Stomach (tissue), 4 donors: ENCODE results near the gene AREG.

Experiments used
- POLR2A ChIP-seq, 4 donors: fragments of 450-650 bp; IDR thresholded peaks; one replicate each; pipeline ENCODE4 v1.6.1; 2016; ENCODE audit warnings: antibody characterized with exemption in 4 of 4, control low read depth in 2 of 4, mild to moderate bottlenecking in 1 of 4, moderate library complexity in 1 of 4
- POLR2AphosphoS5 ChIP-seq, 3 donors: sonication (generic); formaldehyde crosslinking; IDR thresholded peaks; one replicate each; pipeline ENCODE4 v1.6.1; 2016; ENCODE audit warnings: antibody characterized with exemption in 3 of 3
- TF ChIP-seq, protein P1 (sequence below), 7 experiments: fragments of 450-650 bp in 4 of 7; fragments of 200-600 bp in 3 of 7; sonication (generic) in 3 of 7; IDR thresholded peaks; one replicate each; pipeline ENCODE4 v1.5.1; 2016 to 2019; ENCODE audit warnings: antibody characterized with exemption in 7 of 7, control low read depth in 2 of 7, mild to moderate bottlenecking in 1 of 7

DNA sequence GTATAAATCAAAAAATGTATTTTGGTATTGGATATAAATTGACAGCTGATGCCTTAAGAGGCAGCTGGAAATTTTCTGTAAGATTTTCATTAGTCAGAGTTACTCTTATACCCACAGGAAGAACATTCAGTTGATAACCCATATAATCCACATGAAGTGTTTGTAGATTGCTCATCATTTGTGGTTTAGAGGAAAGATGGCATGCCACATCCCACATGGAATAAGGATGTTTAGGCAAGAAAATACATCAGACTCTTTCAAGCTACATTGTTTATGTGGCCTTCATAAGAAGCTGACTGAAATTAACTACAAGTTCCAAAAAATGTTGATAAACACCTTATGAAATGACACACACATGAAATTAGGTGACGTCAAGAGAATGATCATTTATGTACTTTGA lies 56.6 kb downstream of the AREG start:
- TF ChIP-seq, protein P1, sequence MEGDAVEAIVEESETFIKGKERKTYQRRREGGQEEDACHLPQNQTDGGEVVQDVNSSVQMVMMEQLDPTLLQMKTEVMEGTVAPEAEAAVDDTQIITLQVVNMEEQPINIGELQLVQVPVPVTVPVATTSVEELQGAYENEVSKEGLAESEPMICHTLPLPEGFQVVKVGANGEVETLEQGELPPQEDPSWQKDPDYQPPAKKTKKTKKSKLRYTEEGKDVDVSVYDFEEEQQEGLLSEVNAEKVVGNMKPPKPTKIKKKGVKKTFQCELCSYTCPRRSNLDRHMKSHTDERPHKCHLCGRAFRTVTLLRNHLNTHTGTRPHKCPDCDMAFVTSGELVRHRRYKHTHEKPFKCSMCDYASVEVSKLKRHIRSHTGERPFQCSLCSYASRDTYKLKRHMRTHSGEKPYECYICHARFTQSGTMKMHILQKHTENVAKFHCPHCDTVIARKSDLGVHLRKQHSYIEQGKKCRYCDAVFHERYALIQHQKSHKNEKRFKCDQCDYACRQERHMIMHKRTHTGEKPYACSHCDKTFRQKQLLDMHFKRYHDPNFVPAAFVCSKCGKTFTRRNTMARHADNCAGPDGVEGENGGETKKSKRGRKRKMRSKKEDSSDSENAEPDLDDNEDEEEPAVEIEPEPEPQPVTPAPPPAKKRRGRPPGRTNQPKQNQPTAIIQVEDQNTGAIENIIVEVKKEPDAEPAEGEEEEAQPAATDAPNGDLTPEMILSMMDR (IDR thresholded peaks at IDR 0.05): no peak
- TF ChIP-seq POLR2AphosphoS5 (IDR thresholded peaks at IDR 0.05) (no peak), POLR2A (IDR thresholded peaks at IDR 0.05) (no peak)
